ENCODE results near the gene FBXO24.

- TF ChIP-seq, protein P1, sequence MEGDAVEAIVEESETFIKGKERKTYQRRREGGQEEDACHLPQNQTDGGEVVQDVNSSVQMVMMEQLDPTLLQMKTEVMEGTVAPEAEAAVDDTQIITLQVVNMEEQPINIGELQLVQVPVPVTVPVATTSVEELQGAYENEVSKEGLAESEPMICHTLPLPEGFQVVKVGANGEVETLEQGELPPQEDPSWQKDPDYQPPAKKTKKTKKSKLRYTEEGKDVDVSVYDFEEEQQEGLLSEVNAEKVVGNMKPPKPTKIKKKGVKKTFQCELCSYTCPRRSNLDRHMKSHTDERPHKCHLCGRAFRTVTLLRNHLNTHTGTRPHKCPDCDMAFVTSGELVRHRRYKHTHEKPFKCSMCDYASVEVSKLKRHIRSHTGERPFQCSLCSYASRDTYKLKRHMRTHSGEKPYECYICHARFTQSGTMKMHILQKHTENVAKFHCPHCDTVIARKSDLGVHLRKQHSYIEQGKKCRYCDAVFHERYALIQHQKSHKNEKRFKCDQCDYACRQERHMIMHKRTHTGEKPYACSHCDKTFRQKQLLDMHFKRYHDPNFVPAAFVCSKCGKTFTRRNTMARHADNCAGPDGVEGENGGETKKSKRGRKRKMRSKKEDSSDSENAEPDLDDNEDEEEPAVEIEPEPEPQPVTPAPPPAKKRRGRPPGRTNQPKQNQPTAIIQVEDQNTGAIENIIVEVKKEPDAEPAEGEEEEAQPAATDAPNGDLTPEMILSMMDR (conservative IDR thresholded peaks at IDR 0.05; ENCODE audit: low read length) = peak; percentile 97
- no peak for TF ChIP-seq EZH2phosphoT487 (IDR thresholded peaks at IDR 0.05; ENCODE audit: borderline replicate concordance)
Observed at GRCh38 chr7:100563809-100564400, 22.2 kb upstream of the FBXO24 start.

Data from Loucy (cell line).